ENCODE measurements around the gene GALNT13. TPM values are rescaled to one million over a fixed set of nuclear protein-coding genes. Genes with fewer than 3 reads are reported as not detected.

GALNT13 gene
- total RNA-seq, 1 donor from 2014 or later = 0.19 TPM

GRCh38 chr2:154097833-154098398 lies 226.2 kb downstream of the GALNT13 start:
- TF ChIP-seq, protein P1, sequence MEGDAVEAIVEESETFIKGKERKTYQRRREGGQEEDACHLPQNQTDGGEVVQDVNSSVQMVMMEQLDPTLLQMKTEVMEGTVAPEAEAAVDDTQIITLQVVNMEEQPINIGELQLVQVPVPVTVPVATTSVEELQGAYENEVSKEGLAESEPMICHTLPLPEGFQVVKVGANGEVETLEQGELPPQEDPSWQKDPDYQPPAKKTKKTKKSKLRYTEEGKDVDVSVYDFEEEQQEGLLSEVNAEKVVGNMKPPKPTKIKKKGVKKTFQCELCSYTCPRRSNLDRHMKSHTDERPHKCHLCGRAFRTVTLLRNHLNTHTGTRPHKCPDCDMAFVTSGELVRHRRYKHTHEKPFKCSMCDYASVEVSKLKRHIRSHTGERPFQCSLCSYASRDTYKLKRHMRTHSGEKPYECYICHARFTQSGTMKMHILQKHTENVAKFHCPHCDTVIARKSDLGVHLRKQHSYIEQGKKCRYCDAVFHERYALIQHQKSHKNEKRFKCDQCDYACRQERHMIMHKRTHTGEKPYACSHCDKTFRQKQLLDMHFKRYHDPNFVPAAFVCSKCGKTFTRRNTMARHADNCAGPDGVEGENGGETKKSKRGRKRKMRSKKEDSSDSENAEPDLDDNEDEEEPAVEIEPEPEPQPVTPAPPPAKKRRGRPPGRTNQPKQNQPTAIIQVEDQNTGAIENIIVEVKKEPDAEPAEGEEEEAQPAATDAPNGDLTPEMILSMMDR (IDR thresholded peaks at IDR 0.05; ENCODE audit: borderline replicate concordance) = no peak

GRCh38 chr2:154120706-154121105 lies 249.0 kb downstream of the GALNT13 start:
- no peak overlapping the region for H3K4me3 ChIP-seq
- no peaks in the 10 kb centered on the region for H3K4me1 ChIP-seq
- intact Hi-C loops (cut with micrococcal nuclease) = no loop called here
- H3K9me3 ChIP-seq (replicated peaks) = peaks cover 64% of the 10 kb centered on the region
- TF ChIP-seq, protein P1 (IDR thresholded peaks at IDR 0.05; ENCODE audit: borderline replicate concordance) = no peak
- H3K27me3 ChIP-seq (ENCODE audit: low read depth) = no peaks in the 10 kb centered on the region
- H3K27ac ChIP-seq (replicated peaks) = no peak overlapping the region
- no peak for DNase-seq
- no peaks in the 10 kb centered on the region for H3K36me3 ChIP-seq

More at GRCh38 chr2:154097833-154098398, 226.2 kb downstream of the GALNT13 start:
- H3K4me3 ChIP-seq = no peak overlapping the region
- H3K27ac ChIP-seq (replicated peaks) = no peak overlapping the region
- no peaks in the 10 kb centered on the region for H3K27me3 ChIP-seq (ENCODE audit: low read depth)
- peaks cover 21% of the 10 kb centered on the region for H3K9me3 ChIP-seq (replicated peaks)
- intact Hi-C loops (cut with micrococcal nuclease) = no loop called here
- no peaks in the 10 kb centered on the region for H3K36me3 ChIP-seq
- DNase-seq = no peak
- no peaks in the 10 kb centered on the region for H3K4me1 ChIP-seq

DNA sequence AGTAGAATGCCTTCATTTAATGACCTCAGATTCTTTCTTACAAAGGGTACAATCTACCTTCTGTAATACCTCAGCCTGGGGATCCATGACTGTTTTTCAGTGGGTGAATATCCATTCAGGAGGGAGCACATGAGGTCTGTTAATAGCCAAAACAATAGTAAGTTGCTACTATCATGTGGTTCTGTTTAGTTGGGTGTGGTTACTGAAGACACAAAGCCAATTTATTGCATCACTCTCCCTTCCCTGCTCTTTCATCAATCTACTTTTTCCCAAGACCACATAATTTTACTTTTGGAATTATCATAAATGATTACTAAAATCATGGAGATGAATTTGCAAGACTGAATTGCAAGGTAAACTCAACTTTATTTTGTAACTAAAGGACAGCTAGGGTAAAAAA lies 254.2 kb downstream of the GALNT13 start:
- no peak for DNase-seq
- TF ChIP-seq, protein P1 (IDR thresholded peaks at IDR 0.05; ENCODE audit: borderline replicate concordance) = no peak
- no peaks in the 10 kb centered on the region for H3K36me3 ChIP-seq
- no peaks in the 10 kb centered on the region for H3K4me1 ChIP-seq
- no peaks in the 10 kb centered on the region for H3K27me3 ChIP-seq (ENCODE audit: low read depth)
- peaks cover 20% of the 10 kb centered on the region for H3K9me3 ChIP-seq (replicated peaks)
- intact Hi-C loops (cut with micrococcal nuclease) = no loop called here
- no peak overlapping the region for H3K27ac ChIP-seq (replicated peaks)
- no peak overlapping the region for H3K4me3 ChIP-seq

DNA sequence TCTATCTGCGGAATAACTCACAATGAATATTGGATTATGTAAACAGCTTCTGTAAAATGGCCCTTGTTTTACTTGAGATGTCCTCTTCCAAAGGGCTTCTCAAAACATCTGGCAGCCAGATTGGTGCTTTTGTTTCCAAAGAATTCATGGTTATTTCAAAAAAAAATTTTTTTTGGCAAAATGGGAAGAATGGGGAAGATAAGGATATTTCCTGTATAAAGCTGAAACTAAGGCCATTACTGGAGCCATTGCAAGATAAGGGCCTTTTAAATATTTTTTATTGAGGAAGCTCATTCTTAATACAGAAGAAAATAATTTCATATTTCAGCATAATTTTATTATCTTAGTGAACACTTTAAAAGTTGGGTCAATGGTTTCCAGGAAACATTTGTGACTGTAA lies 259.1 kb downstream of the GALNT13 start:
- Histone ChIP-seq H3K36me3 (no peaks in the 10 kb centered on the region), H3K27me3 (ENCODE audit: low read depth) (no peaks in the 10 kb centered on the region), H3K4me3 (no peak overlapping the region), H3K4me1 (no peaks in the 10 kb centered on the region), H3K27ac (replicated peaks) (no peak overlapping the region), H3K9me3 (replicated peaks) (peaks cover 8% of the 10 kb centered on the region)
- intact Hi-C loops (cut with micrococcal nuclease) = no loop called here
- no peak for DNase-seq
- TF ChIP-seq, protein P1 (IDR thresholded peaks at IDR 0.05; ENCODE audit: borderline replicate concordance) = no peak

GRCh38 chr2:154132827-154133226 lies 261.1 kb downstream of the GALNT13 start:
- Histone ChIP-seq H3K4me3 (no peak overlapping the region), H3K36me3 (no peaks in the 10 kb centered on the region), H3K27ac (replicated peaks) (no peak overlapping the region), H3K27me3 (ENCODE audit: low read depth) (no peaks in the 10 kb centered on the region), H3K9me3 (replicated peaks) (no peaks in the 10 kb centered on the region), H3K4me1 (no peaks in the 10 kb centered on the region)
- intact Hi-C loops (cut with micrococcal nuclease) = no loop called here
- TF ChIP-seq, protein P1 (IDR thresholded peaks at IDR 0.05; ENCODE audit: borderline replicate concordance) = no peak
- no peak for DNase-seq
